RWPE2 (cell line): ENCODE results near the gene MYH16.
"Not testable (repeated sequence)": the region's sequence is repeated elsewhere in the genome, so short reads cannot be mapped to it uniquely, and the experiment has no call there.

Source experiments
- ATAC-seq: fragments of 200-7000 bp; cut with Tn5 transposase; 3 replicates; pipeline ENCODE4 v1.9.1; 2021; ENCODE audit warnings: low read depth
- DNase-seq: peaks from one replicate; pipeline ENCODE4 v3.0.0-alpha.2; 2020; ENCODE audit warnings: low spot score
- H3K27ac ChIP-seq: fragments of 450-650 bp; 2 replicates; pipeline ENCODE4 v1.5.1; 2017; ENCODE audit warnings: mild to moderate bottlenecking; ENCODE audit not compliant: poor library complexity, severe bottlenecking
- H3K27me3 ChIP-seq: fragments of 250-450 bp; sonication (Bioruptor Pico); 2 replicates; pipeline ENCODE4 v1.5.1; 2021; ENCODE audit warnings: mild to moderate bottlenecking, moderate library complexity; ENCODE audit not compliant: insufficient read depth, poor library complexity, severe bottlenecking
- H3K36me3 ChIP-seq: fragments of 250-450 bp; sonication (Bioruptor Pico); 2 replicates; pipeline ENCODE4 v1.5.1; 2020; ENCODE audit warnings: low read depth, mild to moderate bottlenecking, moderate library complexity
- H3K4me1 ChIP-seq: fragments of 250-450 bp; sonication (Bioruptor Pico); 2 replicates; pipeline ENCODE4 v1.5.1; 2021; ENCODE audit warnings: mild to moderate bottlenecking, moderate library complexity; ENCODE audit not compliant: insufficient read depth, poor library complexity, severe bottlenecking
- H3K4me3 ChIP-seq: fragments of 250-450 bp; sonication (Bioruptor Pico); 2 replicates; pipeline ENCODE4 v1.5.1; 2021; ENCODE audit warnings: mild to moderate bottlenecking, moderate library complexity; ENCODE audit not compliant: severe bottlenecking
- H3K9me3 ChIP-seq: fragments of 250-450 bp; sonication (Bioruptor Pico); 2 replicates; pipeline ENCODE4 v1.5.1; 2021; ENCODE audit warnings: mild to moderate bottlenecking, moderate library complexity; ENCODE audit not compliant: severe bottlenecking
- TF ChIP-seq, protein P1 (sequence below): fragments of 450-650 bp; IDR thresholded peaks from one replicate; pipeline ENCODE4 v1.5.1; 2017; ENCODE audit warnings: mild to moderate bottlenecking, moderate library complexity; ENCODE audit not compliant: poor library complexity, severe bottlenecking

MYH16 gene

DNA sequence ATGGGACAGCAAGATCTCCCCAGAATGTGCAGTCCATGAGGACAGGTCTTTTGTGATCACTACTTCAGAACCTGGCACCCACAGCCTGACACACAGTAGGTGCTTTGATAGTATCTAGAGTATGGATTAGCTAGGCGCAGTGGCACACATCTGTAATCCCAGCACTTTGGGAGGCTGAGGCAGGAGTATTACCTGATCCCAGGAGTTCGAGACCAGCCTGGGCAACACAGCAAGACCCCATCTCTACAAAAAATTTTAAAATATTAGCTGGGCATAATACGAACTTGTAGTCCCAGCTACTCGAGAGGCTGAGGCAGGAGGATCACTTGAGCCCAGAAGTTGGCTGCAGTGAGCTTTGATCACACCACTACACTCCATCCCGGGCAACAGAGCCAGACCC, 79.6 kb downstream of the MYH16 start:
- TF ChIP-seq, protein P1, sequence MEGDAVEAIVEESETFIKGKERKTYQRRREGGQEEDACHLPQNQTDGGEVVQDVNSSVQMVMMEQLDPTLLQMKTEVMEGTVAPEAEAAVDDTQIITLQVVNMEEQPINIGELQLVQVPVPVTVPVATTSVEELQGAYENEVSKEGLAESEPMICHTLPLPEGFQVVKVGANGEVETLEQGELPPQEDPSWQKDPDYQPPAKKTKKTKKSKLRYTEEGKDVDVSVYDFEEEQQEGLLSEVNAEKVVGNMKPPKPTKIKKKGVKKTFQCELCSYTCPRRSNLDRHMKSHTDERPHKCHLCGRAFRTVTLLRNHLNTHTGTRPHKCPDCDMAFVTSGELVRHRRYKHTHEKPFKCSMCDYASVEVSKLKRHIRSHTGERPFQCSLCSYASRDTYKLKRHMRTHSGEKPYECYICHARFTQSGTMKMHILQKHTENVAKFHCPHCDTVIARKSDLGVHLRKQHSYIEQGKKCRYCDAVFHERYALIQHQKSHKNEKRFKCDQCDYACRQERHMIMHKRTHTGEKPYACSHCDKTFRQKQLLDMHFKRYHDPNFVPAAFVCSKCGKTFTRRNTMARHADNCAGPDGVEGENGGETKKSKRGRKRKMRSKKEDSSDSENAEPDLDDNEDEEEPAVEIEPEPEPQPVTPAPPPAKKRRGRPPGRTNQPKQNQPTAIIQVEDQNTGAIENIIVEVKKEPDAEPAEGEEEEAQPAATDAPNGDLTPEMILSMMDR, result no peak
- DNase-seq, result no peak
- no peaks in the 10 kb centered on the region for H3K9me3 ChIP-seq
- H3K27me3 ChIP-seq, result no peaks in the 10 kb centered on the region
- H3K36me3 ChIP-seq, result peaks cover 96% of the 10 kb centered on the region
- H3K27ac ChIP-seq, result no peak overlapping the region
- ATAC-seq, result no peak
- H3K4me3 ChIP-seq, result no peak overlapping the region
- H3K4me1 ChIP-seq, result no peaks in the 10 kb centered on the region

- Histone ChIP-seq H3K27ac (no peak overlapping the region), H3K4me1 (no peaks in the 10 kb centered on the region), H3K4me3 (no peak overlapping the region), H3K9me3 (no peaks in the 10 kb centered on the region), H3K36me3 (peaks cover 96% of the 10 kb centered on the region), H3K27me3 (no peaks in the 10 kb centered on the region)
- no peak for DNase-seq
- no peak for ATAC-seq
- TF ChIP-seq, protein P1, result no peak
Observed at GRCh38 chr7:99355098-99355497, 82.5 kb downstream of the MYH16 start.

GRCh38 chr7:99357701-99358490, 85.3 kb downstream of the MYH16 start:
- no peaks in the 10 kb centered on the region for H3K9me3 ChIP-seq
- ATAC-seq (no peak), DNase-seq (no peak)
- no peak overlapping the region for H3K4me3 ChIP-seq
- TF ChIP-seq, protein P1, result no peak
- peaks cover 93% of the 10 kb centered on the region for H3K36me3 ChIP-seq
- no peaks in the 10 kb centered on the region for H3K4me1 ChIP-seq
- H3K27ac ChIP-seq, result no peak overlapping the region
- no peaks in the 10 kb centered on the region for H3K27me3 ChIP-seq

DNA sequence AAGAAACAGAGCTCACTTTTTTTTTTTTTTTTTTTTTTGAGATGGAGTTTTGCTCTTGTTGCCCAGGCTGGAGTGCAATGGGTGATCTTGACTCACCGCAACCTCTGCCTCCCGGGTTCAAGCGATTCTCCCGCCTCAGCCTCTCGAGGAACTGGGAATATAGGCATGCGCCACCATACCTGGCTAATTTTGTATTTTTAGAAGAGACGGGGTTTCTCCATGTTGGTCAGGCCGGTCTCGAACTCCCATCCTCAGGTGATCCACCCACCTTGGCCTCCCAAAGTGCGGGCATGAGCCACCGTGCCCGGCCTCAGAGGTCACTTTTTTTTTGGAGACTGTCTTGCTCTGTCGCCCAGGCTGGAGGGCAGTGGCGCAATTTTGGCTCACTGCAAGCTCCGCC, 85.9 kb downstream of the MYH16 start:
- H3K9me3 ChIP-seq, H3K4me1 ChIP-seq, ATAC-seq, H3K27ac ChIP-seq, H3K4me3 ChIP-seq, H3K27me3 ChIP-seq, DNase-seq: not testable (repeated sequence)
- H3K36me3 ChIP-seq, result peaks cover 93% of the 10 kb centered on the region

DNA sequence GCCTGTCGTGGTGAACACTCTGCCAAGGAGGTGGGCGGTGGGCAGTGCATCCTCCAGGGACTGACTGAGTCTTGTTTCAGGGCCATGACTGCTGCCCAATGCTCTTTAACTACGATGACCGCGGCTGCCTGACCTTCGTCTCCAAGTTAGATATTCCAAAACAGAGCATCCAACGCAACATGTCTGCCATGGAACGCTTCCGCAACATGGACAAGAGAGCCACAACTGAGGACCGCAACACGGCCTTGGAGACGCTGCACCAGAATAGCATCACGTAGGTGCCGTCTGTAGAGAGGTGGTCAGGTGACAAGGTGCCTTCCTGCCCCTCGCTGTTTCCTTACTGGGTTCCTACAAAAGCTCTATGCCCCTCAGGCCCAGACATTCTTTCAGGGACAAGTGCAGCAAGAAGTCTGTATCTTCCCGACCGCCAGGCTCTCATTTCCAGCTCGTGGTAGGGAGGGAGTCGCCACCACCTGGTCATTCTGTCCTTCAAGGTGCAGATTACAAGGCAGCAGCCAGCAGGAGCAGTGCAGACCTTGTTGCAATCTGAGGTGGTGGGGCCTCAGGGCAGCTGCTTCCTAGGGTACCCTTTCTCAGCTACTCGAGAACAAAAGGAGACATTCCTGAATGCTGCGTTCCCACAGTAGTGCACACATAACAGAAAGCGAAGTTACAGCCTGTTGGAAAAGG, 87.0 kb downstream of the MYH16 start:
- Histone ChIP-seq H3K27ac (no peak overlapping the region), H3K27me3 (no peaks in the 10 kb centered on the region), H3K4me1 (no peaks in the 10 kb centered on the region), H3K4me3 (no peak overlapping the region), H3K9me3 (no peaks in the 10 kb centered on the region), H3K36me3 (peaks cover 93% of the 10 kb centered on the region)
- ATAC-seq (no peak), DNase-seq (no peak)
- TF ChIP-seq, protein P1, result no peak
